Left renal pelvis (tissue), 4 donors: Measurements from ENCODE around the gene POU2AF3. TPM values are rescaled to one million over a fixed set of nuclear protein-coding genes. Genes with fewer than 3 reads are reported as not detected.

Experiments
- DNase-seq, 4 donors: peaks; one replicate each; pipeline ENCODE4 v3.0.0-alpha.2; 2013; ENCODE audit warnings: low read depth in 4 of 4, low spot score in 3 of 4
- polyA plus RNA-seq, 4 donors: library from polyadenylated mRNA; unstranded; fragments of 120-200 nt; gene quantifications; one replicate each; pipeline ENCODE4 v1.2.1, GENCODE V29; 2013; ENCODE audit not compliant: insufficient read length in 4 of 4

POU2AF3 gene
- polyA plus RNA-seq, 4 donors = 4.3 to 10.5 (median 8.0) TPM

DNA sequence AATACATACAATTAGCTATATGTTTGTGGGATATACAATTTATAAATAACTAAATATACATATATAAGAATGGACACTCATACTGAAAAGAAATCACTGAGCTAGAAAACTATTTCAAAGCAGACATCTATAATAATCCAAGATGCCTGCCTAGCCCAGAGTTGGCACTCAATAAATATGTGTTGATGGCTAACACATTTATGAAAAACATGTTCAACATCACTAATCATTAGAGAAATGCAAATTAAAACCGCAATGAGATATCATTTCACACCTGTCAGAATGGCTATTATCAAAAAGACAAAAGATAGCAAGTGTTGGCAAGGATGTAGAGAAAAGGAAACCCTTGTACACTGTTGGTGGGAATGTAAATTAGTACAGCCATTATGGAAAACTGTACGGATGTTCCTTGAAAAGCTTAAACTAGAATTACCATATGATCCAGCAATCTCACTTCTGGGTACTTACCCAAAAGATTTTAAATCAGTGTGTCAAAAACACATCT, 50.9 kb downstream of the POU2AF3 start:
- DNase-seq = no peak

DNA sequence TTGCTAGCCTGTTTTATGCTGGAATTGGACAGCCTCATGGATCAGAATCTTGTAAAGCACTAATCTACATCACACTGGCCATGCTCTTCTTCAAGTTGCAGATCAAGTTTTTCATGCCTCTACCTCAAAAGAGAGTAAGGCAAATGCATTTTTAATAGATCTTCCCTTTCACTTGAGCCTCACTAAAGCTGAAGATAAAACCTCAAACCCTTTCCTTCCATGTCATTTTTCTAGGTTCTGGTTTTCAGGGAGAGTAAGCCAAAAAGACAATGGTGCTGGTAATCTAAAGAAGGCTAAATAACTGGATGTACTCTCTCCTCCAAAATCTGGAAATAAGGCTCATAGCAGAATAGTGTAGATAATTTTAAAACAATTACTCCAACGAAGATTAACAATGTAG, 52.5 kb downstream of the POU2AF3 start:
- DNase-seq = no peak

DNA sequence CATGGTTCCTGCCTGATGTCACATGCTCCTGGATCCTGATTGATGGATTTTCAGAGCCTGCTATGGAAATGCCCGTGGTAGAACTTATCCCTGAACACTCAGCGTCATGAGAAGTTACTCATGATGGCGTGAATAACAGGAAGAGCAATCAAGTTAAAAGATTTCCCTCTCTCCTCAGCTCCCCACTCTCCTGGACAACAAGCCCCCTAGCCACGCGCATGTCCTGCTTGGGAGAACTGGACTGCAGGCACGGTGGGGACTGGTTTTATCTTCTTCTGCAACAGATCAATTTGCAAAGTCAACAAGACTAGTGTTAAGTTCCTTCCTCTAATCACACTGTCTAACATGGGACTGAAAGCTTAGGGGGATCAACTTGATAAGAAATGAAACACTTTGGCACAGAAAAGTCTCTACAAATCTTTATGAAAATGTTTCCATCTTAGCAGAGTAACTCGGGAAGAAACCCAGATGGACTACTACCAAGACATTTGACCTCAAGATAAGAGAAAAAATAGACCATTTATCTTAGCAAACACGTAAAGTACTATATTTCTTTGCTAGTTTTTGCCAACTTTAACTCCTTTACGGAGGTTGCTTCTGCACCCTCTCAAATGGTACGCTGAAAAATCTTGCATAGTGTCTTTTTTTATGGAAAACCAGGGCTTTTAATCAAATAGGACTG, 53.2 kb downstream of the POU2AF3 start:
- no peak for DNase-seq

DNA sequence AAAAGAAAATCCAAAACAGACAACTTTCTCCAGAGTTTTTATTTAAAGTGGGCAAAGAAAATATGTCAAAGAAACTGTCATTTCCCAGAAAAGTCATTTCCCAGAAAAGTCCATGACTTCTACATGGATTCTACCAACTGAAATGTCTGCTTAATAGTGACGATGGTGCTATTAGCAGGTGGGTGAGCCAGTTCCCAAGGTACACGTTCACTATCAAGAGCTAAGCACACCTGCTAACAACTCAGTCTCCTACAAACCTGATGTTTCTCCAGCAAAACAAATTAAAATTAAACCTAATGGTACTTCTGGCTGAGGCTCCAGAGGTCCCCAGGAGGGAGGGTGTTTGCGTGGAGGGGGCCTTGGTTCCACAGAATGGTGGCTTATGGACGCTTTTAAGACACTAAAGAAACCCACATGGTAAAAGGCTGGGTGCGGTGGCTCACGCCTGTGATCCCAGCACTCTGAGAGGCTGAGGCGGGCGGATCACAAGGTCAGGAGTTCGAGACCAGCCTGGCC, 53.9 kb downstream of the POU2AF3 start:
- DNase-seq = no peak

DNA sequence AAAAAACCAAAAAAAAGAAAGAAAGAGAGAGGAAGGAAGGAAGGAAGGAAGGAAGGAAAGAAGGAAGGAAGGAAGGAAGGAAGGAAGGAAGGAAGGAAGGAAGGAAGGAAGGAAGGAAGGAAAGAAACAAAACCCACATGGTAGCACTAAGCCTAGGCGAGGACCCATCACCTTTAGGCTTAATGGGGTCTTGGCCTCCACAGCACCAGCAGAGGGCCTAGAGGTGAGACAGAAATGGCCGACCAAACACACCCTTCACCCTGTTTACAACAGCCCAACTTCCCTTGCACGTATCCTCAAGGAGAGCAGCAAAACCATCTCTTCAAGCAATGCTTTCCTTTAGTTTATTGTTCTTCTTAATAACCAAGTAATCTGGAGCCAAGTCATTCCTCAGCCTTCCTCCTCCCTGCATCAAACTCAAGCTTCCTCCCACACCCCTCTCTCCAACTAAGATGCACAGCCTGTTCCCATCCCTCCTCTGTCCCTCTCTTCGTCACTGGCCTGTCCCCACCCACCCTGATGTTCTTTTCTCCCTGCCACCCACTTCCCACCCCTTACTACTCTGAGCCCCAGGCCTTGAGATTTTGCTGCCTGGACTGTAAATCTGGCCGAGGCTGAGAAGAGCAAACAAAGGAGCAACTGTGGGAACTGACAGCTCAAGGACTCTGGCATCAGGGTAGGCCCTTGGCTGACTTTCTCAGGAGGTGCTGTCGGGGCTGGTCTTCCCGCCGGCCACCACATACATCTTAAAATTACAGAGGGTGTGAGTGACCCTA, 54.8 kb downstream of the POU2AF3 start:
- no peak for DNase-seq

DNA sequence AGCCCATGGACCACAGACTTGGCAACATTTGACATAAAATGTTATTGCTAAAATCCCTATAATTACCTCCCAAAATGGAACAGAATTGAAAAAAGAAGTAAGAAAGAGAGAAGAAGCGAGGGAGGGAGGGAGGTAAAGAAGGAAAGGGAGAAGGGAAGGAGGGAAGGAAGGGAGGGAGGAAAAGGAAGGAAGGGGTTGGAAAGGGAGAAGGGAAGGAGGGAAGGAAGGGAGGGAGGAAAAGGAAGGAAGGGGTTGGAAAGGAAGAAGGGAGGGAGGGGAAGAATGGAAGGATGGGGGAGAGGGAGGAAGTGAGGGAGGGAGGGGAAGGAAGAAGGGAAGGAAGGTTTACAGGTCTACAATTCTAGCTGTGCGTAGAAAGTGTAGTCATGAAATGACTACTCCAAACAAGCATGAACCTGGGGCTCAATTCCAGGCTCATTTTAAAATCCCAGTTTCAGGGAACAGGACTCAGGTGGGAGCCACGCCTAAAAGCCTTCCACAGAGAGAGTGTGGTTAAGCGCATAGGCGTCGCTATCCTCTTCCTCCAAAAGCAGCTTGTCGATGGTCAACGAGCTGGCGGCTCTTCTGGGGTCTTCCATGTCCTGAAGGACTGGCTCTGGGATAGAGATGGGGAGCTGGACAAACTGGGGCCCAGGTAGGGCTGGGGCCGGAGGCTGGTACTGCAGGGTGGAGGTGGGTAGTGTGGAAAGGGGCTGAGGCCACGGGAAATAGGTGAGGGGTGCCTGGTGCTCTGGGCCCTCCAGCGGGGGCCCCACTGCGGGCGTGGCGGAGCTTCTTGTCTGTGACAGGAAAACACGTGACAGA, 55.6 kb downstream of the POU2AF3 start:
- DNase-seq = no peak

DNA sequence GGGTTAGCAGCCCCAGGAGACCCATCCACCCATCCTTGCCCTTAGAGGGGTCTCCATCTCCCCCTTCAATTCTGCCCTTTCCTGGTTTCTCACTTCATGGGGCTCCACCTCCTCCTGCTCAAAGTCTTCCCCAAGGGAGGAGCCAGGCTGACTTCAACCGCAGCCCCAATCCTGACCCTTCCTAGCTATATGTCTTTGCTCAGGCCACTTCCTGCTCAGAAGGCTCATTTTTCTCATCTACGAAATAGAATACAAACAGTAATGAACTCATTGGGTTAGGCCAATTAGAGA, 56.2 kb downstream of the POU2AF3 start:
- DNase-seq = no peak

DNA sequence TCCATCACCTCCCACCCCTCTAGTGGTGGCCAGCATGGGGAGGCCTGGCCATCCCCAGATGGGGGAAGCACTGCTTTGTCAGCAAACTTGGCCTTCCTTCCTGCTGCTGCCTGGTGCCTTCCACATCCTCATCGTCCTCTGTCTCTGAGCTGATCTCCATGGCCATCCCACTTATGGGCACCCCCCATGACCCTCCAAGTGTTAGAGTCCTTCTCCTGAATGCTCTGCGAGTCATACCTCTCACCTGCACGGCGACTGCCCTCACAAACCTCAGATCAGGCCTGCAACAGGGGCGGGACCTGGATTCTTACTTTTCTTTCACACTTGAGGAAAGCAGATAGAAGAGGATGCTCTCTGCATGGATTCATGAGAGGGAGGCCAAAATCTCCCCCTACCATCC, 56.8 kb downstream of the POU2AF3 start:
- no peak for DNase-seq

DNA sequence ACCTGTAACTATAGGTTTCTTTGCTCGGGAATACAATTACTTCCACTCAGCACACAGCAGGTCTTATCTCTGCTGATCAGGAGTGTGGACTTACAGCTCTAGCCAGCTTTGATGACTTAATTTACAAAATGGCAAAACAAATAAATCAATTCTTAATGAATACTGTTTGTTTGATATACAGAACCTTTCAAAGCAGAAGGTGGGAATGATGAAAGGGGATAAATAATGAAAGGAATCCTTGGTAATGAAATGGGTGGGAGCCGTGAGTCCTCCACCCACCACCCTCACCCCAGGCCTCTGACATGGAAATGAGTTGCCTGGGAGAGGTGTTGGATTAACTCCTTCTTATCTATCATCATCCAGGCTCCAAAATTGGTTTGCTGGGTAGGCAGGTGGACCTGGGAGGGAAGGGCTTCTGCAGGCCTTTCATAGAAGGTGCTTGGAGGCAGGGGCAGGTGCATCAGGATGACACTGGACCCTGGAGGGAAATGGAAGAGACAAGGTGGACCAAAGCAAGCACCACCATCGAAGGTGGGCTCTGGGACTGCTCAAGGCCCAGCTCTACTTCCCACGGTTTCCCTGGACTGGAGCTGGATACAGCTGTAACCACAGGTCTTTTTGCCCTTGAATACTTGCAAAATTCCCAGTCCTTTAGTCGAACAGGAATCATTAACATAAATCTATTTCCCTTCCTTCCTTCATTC, 57.8 kb downstream of the POU2AF3 start:
- DNase-seq = no peak

DNA sequence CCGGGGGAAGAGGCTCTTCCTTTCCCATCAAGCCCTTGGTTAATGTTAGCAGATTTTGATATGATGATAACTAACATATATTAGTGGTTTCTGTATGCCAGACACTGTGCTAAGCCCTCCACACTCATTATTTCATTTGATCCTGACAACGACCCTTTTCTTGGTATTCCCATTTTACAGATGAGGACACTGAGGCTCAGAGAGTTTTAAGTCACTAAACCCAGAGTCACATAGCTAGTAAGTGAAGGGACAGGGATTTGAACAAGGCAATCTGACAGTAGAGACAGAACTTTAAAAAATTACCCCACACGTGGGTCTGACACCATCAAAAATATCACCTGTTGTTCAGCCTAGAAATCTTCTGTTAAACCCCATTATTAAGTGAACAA, 58.3 kb downstream of the POU2AF3 start:
- no peak for DNase-seq

DNA sequence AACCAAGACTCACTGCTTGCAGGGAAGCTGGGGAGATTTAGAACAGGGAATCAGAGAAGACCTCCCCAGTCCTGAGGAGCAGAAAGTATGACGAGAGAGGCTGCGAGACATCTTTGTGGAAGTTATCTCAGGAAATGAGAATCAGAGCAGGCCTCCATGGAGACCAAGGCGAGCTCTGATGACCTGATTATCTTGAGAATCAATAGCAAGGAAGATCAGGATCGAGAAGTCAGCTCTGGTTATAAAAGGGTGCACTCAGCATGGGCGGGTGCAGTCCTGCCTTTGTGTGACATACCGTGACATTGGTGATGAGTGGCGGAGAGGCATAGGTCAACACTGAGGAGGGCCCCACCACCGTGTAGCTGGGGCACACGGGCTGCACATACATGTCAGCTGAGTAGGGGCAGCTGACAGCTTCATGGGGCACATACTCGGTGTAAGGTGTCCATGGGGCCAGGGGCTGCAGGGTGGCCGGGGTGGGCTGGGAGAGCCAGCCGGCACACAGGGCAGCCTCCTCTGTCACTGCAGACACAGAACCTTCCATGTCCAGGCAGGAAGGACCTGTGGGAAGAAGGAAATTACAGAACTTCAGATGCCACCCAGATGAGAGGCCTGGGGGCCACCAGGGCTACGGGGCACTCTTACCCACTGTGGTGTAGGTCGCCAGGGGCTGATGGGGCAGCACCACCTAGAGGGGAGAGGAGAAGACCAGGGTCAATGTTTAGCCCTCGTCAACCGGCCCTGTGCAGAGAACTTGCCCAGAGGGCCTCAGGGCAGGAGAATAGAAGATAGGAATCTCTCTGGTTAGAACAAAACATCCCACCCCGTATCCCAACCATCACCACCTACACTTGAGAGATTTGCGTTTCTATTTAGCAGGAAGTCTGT, 59.0 kb downstream of the POU2AF3 start:
- DNase-seq = no peak

Other genes with a start within 250 kb of the POU2AF3 start
- under 1 TPM in 1 of 4 donors, not detected in 3; 0.12 TPM for gene POU2AF2, start 52.8 kb upstream of the POU2AF3 start, polyA plus RNA-seq
- 1 to 10 TPM in 1 of 4 donors, under 1 TPM in 3; 0.26 to 1.3 (median 0.51) TPM for gene POU2AF1, start 80.7 kb downstream of the POU2AF3 start, polyA plus RNA-seq
- not detected for gene BTG4, start 213.8 kb downstream of the POU2AF3 start, polyA plus RNA-seq
- gene HOATZ, start 216.2 kb downstream of the POU2AF3 start, polyA plus RNA-seq = under 1 TPM in 2 of 4 donors, not detected in 2; 0.15 to 0.16 TPM
- gene LAYN, start 242.2 kb downstream of the POU2AF3 start, polyA plus RNA-seq = 1 to 10 TPM; 4.6 to 8.7 (median 7.6) TPM